Activated naive CD4-positive, alpha-beta T cell (primary cell): ENCODE results near the gene VWA7.

ENCODE experiments used
- DNase-seq, 4 experiments: peaks; one replicate each; lab custom pipeline; 2025; lab: John Stamatoyannopoulos, UW

The VWA7 gene

DNA sequence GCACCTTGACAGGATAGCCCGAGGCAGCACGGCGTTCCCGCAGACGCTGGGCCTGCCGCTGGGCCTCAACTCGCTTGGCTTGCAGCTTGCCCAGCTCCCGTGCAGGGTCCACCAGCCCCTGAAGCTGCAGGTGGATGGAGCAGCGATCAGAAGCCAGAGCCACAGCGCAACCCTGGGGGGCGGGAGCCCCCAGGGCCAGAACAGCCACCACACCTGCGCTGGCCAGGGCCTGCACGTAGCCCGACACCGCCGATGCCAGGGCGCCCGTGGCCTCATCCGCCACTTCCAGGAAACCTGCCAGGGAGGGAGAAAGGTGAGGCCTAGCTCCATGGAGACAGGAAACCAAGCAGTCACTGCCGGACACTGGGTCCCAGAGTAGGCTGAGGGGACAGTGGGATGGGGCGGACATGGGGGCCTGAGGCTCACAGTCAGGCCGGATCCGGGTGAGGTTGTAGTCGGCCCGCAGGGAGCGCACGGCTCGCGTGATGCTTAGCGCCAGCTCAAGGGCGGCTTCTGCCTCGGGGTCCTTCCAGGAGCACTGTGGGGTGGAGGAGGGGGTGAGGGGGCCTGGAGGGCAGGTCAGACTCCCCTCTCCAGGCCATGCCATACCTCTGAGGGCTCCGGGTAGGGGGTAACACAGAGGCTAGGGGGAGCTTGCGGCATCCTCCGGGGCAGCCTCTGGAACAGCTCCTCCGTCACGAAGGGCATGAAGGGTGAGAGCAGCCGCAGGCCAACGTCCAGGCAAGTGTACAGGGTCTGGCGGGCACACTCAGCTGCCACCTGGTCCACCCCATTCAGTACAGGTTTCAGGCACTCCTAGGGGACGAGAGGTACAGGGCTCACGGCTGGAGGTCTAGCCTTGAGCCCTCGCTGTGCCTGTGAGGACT is 2.1 kb upstream of the VWA7 start:
- DNase-seq = no peak

- DNase-seq = no peak
Observed at GRCh38 chr6:31778193-31778592, 1.1 kb upstream of the VWA7 start.

DNA sequence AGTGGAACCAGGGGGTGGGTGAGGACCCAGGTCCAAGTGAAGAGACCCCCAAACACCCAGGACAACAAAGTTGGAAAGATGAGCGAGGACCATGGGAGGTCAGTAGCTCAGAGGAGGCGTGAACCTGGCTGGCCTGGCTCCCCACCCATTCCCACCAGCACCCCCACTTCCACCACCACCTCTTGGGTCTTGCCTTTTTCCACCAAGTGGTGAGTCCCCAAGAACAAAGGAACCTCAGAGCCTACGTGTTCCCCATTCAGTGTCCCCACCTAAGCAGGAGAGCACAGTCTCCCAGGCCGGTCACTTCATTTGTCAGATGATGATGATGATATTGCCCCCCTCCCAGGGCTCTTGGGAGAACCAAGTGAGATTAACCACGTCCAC is 531 bp upstream of the VWA7 start:
- no peak for DNase-seq

DNA sequence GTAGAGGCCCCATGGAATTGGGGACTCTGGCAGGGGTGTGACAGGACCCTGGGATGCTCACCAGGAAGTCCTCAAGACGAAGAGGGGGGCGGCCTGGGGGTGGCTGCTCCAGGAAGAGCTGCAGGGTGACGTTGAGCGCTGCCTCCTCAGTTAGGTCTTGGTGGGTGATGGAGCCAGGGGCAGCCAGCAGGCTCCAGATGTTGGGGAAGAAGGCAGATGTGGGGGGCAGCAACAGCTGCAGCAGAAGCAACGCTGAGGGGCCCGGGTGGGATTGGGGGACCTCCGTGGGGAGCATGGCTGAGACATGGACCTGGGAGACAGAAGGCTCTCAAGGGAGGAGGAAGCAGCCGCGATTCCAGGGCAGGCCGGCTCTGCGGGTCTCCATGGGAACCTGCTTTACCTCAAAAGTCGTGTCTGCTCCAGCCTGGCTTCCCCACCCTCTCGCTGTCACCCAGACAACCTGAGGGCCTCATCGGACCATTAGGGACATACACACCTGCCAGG is 591 bp downstream of the VWA7 start:
- no peak for DNase-seq

DNA sequence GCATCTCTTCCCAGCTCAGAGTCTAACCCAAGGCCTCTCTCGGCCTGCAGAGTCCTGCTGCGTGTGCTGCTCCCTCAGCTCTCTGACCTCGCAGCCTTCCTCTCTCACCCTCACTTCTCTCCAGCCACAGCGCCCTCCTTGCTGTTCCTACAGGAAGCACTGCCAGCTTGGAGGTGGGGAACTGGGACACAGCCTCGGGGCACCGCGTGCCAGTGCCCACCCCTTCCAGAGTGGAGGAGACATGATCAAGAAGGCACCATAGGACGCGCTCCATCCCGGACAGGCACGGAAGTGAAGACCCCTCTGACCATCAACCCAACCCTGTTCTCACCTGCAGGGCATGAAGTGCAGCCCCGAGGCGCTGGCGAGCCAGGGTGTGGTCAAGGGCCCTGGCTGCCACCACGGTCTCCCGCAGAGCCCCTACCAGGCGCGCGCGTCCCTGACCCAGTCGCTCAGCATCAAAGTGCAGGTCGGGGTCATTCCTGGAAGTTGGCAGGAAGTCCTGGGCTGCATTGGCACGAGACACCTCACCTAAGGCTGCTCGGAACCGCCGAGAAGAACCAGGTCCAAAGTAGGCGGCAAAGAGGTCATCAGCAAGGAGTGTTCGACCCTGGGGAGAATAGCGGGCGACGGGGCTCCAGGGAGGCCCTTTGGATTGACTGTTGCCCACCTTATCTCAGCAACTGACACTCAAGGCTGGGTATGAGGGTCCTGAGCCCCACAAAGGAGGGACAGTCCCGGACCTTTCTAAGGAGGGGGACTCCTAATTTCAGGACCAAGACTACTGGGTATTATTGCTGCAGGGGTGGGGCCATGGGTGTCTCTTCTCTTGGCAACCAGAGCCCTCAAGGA is 1.3 kb downstream of the VWA7 start:
- DNase-seq = no peak

- no peak for DNase-seq
Observed at GRCh38 chr6:31775184-31775583, 1.9 kb downstream of the VWA7 start.

DNA sequence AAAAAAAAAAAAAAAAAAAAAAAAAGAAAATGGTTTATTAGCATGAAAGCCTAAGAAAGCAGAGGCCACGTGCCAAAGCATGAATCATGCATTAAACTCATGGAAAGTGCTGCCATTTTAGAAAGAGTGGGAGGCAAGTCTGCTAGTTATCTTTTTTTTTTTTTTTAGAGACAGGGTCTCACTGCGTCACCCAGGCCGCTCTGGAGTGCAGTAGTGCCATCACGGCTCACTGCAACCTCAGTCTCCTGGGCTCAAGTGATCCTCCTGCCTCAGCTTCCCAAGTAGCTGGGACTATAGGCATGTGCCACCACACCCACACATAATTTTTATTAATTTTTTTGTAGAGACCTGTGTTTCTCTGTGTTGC is 5.2 kb downstream of the VWA7 start:
- no peak for DNase-seq

DNA sequence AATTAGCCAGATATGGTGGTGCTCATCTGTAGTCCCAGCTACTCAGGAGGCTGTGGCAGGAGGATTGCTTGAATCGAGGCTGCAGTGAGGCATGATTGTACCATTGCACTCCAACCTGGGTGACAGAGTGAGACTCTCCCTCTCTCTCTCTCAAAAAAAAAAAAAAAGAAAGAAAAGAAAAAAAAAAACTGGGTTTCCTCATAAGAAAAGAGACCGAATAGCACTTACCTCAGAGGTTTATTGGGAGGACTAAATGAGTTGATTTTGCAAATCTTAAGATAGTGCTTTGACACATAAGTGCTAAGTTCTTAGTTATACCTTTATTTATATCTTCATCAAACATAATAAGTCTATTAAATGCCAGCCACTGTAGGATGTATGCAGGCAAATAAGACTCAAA is 6.3 kb downstream of the VWA7 start:
- DNase-seq = no peak

DNA sequence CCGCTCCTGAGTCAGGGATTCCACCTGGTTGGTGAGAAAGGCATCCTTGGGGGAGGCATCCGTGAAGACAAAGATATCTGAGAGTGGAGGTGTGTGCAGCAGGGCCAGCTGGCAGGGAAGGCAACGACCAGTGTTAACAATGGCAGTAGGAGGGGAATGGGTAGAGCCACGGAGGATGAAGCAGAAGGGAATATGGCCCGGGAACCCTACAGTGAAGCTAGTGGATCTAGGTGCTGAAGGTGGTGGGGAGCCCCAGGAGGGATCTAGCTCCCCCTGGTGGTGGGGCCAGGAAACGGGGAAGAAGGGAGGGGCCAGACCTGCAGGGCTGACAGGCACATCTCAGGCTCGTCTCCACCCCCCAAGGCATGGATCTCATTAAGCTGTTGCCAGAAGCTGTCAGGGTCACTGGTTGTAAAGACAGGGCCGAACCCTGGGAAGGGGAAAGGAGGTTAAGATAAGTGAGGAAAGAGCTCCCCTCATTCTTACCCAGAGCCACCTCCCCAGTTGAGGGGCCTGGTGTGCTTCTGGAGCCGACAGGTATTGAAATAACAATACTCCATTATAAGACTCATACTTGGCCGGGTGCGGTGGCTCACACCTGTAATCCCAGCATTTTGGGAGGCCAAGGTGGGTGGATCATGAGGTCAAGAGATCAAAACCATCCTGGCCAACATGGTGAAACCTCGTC is 7.3 kb downstream of the VWA7 start:
- peak; percentile 37 to 61 (median 52) for DNase-seq

DNA sequence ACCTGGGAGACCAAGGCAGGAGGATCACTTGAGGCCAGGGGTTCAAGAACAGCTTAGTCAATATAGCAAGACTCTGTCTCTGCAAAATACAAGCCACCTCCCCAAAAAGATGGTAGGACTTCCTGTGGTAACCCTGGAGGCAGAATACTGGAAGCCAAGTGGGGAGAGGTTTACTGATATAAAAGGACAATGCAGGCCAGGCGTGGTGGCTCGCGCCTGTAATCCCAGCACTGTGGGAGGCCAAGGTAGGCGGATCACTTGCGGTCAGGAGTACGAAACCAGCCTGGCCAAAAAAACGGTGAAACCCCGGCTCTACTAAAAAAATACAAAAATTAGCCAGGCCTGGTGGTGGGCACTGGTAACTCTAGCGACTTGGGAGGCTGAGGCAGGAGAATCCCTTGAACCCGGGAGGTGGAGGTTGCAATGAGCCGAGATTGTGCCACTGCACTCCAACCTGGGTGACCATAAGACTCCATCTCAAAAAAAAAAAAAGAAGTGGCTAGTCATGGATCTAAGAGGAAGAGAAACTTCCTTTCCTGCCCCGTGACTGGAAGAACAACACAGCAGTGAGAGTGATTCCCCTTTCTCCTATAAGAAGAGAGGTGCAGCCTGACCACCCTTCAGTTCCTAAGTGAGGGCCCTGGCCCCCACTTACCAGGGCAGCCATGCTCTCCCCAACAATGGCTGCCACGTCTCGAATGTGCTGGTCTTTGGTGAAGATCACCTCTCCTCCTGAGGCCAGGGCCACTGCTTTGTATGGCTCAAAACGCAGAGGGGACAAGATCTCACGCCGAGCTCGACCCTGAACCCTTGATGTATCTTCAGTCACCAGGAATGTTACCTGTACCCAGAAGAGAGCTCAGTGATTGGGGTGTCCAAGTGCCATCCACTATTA is 8.5 kb downstream of the VWA7 start:
- no peak for DNase-seq

GRCh38 chr6:31767096-31767645 is 10.0 kb downstream of the VWA7 start:
- DNase-seq = no peak

GRCh38 chr6:31765910-31766794 is 11.0 kb downstream of the VWA7 start:
- DNase-seq = no peak

DNA sequence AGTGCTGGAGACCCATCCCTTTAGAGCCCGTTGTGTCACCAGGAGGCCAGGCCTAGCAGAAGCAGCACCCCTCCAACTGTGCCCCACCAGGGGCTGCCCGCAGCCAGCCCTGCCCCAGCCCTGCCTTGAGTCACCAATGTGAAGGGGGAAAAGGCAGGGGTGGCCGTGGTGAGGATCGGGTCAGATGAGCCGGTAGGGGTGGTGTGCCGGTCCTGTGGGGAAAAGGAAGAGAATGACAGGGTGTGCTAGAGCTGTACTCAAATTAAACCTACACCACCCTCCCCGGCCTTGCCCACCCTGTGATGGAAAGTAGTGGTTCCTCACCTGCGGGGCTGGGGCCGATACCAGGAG is 11.6 kb downstream of the VWA7 start:
- no peak for DNase-seq

- no peak for DNase-seq
Observed at GRCh38 chr6:31764198-31764597, 12.9 kb downstream of the VWA7 start.

- DNase-seq = no peak
Observed at GRCh38 chr6:31763619-31763940, 13.5 kb downstream of the VWA7 start.

DNA sequence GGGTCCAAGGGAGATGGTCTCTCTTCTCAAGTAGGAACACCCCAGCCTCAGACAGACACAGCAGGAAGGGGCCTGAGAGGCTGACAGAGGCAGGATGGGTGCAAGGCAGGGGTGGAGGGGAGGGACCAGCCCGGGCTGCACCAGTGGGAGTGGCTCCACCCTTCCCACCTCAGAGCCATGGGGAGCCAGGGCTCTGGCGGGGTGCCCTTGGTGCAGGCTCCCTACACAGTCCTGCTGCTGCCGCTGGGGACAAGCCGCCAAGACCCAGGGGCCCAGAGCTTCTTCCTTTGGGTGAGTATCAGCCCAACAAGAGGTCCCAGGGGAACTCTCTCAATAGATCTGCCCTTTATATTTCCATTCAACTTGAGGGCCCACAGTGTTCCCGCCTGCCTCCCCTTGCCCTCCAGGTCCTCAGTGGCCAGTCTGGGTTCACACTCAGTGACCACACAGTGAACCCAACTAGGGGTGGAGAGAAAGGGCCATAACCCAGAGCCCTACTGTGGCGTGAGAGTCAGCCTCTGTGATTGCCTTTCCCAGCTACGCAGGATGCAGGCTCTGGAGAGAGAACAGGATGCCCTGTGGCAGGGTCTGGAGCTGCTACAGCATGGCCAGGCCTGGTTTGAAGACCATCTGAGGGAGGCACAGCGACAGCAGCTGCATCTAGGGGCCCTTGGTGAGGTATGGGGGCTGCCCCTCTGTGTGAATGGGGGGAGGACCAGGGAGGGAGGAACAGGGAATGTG is 14.1 kb downstream of the VWA7 start:
- no peak for DNase-seq

DNA sequence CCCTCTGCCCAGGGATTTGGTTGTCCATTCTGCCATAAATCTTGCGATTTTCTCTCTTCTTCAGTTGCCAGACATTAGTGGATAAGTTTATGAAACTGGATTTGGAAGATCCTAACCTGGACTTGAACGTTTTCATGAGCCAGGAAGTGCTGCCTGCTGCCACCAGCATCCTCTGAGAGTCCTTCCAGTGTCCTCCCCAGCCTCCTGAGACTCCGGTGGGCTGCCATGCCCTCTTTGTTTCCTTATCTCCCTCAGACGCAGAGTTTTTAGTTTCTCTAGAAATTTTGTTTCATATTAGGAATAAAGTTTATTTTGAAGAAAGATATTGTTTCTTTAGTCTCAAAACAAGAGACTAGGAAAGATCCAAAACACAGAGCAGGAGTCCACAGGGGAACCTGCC is 14.8 kb downstream of the VWA7 start, which contains the start of gene SAPCD1:
Gene SAPCD1 (plus strand): TSS at position 301 of the 400 bp plus-strand sequence. CDS start 399 bp downstream, outside the sequence.
- DNase-seq = no peak

- no peak for DNase-seq
Observed at GRCh38 chr6:31761343-31761742, 15.8 kb downstream of the VWA7 start.

- DNase-seq = no peak
Observed at GRCh38 chr6:31760790-31761189, 16.3 kb downstream of the VWA7 start.
